Karpas-422 (cell line): Measurements from ENCODE around the gene RFX8. TPM values are rescaled to one million over a fixed set of nuclear protein-coding genes. Genes with fewer than 3 reads are reported as not detected.

ENCODE experiments used
- DNase-seq: peaks from one replicate; pipeline ENCODE4 v3.0.0-alpha.2; 2015
- H2AFZ ChIP-seq: fragments of 200-600 bp; sonication (generic); 2 replicates; pipeline ENCODE4 v1.6.1; 2014; ENCODE audit warnings: antibody characterized with exemption, low read length, mixed read lengths
- H3K27ac ChIP-seq: fragments of 200-600 bp; sonication (generic); 2 replicates; pipeline ENCODE4 v1.5.1; 2014; ENCODE audit warnings: mild to moderate bottlenecking, low read length, moderate library complexity
- H3K27me3 ChIP-seq: fragments of 200-600 bp; sonication (generic); 2 replicates; pipeline ENCODE4 v1.6.1; 2014; ENCODE audit warnings: low read length, mixed read lengths
- H3K36me3 ChIP-seq: fragments of 200-600 bp; sonication (generic); 2 replicates; pipeline ENCODE4 v1.6.1; 2014; ENCODE audit warnings: low read length, mixed read lengths; ENCODE audit not compliant: insufficient read depth
- H3K4me1 ChIP-seq: fragments of 200-600 bp; sonication (generic); 2 replicates; pipeline ENCODE4 v1.6.1; 2014; ENCODE audit warnings: mild to moderate bottlenecking, low read length, mixed read lengths
- H3K4me2 ChIP-seq: fragments of 200-600 bp; sonication (generic); 2 replicates; pipeline ENCODE4 v1.6.1; 2014; ENCODE audit warnings: low read length, low read depth, mild to moderate bottlenecking; ENCODE audit not compliant: poor library complexity, severe bottlenecking
- H3K4me3 ChIP-seq: fragments of 200-600 bp; sonication (generic); 2 replicates; pipeline ENCODE4 v1.5.1; 2014; ENCODE audit warnings: mild to moderate bottlenecking, antibody characterized with exemption, low read length, mixed read lengths
- H3K79me2 ChIP-seq: fragments of 200-600 bp; sonication (generic); 2 replicates; pipeline ENCODE4 v1.6.1; 2014; ENCODE audit warnings: mild to moderate bottlenecking, low read length, mixed read lengths
- H3K9ac ChIP-seq: fragments of 200-600 bp; sonication (generic); 2 replicates; pipeline ENCODE4 v1.6.0; 2014; ENCODE audit warnings: low read length
- H3K9me2 ChIP-seq: fragments of 200-600 bp; sonication (generic), shearing (Covaris generic); replicated peaks from 2 replicates; pipeline ENCODE4 v1.6.0; 2014; ENCODE audit warnings: mild to moderate bottlenecking, low read length, moderate library complexity; ENCODE audit not compliant: insufficient read depth
- H3K9me3 ChIP-seq: fragments of 300-700, 200-600 bp; sonication (generic); 2 replicates; pipeline ENCODE4 v1.6.1; 2014; ENCODE audit warnings: low read length, mixed read lengths
- H4K20me1 ChIP-seq: fragments of 200-600 bp; sonication (generic); 2 replicates; pipeline ENCODE4 v1.6.1; 2014; ENCODE audit warnings: mild to moderate bottlenecking, antibody characterized with exemption, low read length, low read depth; ENCODE audit not compliant: insufficient read depth
- total RNA-seq: library from RNA; depleted of rRNA; stranded (reverse); fragments of >200 nt; shearing (Covaris generic); gene quantifications from 2 replicates; pipeline ENCODE4 v1.2.3, GENCODE V29; 2014; ENCODE audit warnings: low replicate concordance

The RFX8 gene
- total RNA-seq, 1 experiment from 2014 or later: not detected

DNA sequence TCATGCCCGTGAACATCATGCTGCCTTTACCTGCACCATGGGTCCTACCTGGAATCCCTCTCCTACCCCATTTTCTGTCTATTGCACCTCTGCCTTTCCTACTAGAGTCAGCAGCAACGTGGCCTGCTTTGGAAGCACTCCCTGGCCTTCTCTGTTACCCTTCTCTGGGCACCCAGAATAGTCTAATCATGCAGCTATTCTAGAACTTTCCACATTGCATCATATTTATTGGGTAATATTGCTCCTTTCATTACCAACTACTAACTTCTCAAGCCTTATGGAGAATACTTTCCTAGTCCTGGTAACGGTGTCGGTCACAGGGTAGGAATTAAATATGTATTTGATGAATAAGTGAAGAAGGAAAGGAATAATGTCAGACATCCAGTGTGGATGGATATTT is 54.3 kb downstream of the RFX8 start:
- no peaks in the 10 kb centered on the region for H3K79me2 ChIP-seq
- no peaks in the 10 kb centered on the region for H3K9me3 ChIP-seq
- no peak overlapping the region for H3K4me2 ChIP-seq
- H3K4me3 ChIP-seq: no peak overlapping the region
- no peak overlapping the region for H3K9ac ChIP-seq
- DNase-seq: no peak
- no peak overlapping the region for H3K27ac ChIP-seq
- no peaks in the 10 kb centered on the region for H3K36me3 ChIP-seq
- H4K20me1 ChIP-seq: no peaks in the 10 kb centered on the region
- H3K4me1 ChIP-seq: no peaks in the 10 kb centered on the region
- no peaks in the 10 kb centered on the region for H3K9me2 ChIP-seq
- no peak overlapping the region for H2AFZ ChIP-seq
- no peaks in the 10 kb centered on the region for H3K27me3 ChIP-seq

DNA sequence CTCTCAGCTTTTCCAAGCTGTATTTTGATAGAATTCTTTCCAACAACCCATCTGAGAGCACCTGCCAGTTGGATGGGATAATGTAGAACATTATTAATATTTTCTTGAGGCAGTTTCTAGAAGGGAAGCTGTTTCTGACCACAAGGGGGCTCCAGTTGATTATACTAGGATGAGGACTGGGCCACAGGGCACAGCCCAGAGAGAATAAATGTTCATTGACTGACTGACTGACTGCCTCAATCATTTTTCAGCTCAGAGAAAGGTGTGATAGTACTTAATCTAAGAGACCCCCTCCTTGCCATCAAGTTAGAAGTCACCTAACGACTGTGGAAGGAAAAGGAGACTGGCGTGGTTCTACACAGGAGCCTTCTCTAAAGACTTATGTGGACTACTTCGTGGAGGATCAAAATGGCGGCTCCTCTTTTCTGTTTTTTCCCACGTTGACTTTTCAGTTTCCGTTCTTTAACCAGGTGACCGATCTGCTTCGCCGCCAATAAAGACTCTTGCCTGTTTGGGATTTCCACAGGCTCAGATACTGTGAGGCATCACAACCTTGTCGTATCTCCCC is 55.7 kb downstream of the RFX8 start:
- Histone ChIP-seq H2AFZ (no peak overlapping the region), H4K20me1 (no peaks in the 10 kb centered on the region), H3K4me3 (no peak overlapping the region), H3K9me3 (no peaks in the 10 kb centered on the region), H3K36me3 (no peaks in the 10 kb centered on the region), H3K4me1 (no peaks in the 10 kb centered on the region), H3K27me3 (no peaks in the 10 kb centered on the region), H3K9ac (no peak overlapping the region), H3K27ac (no peak overlapping the region), H3K79me2 (no peaks in the 10 kb centered on the region), H3K4me2 (no peak overlapping the region), H3K9me2 (no peaks in the 10 kb centered on the region)
- DNase-seq: peak; percentile 83

DNA sequence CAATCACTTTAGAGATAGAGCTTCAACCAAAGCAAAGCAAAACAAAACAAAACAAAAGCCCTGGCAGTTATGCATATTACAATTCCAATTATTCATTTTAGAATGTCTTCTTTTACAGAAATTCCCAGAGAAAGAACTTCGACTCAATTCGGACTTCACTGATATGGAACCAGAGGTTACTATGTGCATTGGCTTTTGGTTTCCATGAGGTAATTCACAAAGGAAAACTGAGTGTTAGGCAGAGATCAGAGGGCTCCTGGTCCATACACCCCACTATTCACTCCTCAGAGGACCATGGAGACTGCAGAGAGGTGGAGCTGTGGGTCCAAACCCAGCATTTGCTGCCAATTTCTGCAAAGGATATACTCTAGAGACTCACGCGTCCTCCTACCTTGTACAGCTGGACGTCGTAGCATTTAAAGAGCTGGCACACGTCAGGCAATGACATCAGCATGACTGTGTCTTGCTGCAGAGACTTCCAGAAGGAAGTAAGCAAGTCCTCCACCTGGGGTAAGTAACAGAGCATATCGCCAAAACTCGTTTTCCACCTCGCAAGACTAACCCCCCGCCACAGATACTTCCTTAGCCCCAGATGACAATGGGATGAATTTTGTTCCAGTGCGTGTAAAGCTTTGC is 56.3 kb downstream of the RFX8 start:
- H3K27ac ChIP-seq: no peak overlapping the region
- no peak overlapping the region for H3K4me3 ChIP-seq
- no peak for DNase-seq
- no peak overlapping the region for H2AFZ ChIP-seq
- H3K79me2 ChIP-seq: no peaks in the 10 kb centered on the region
- H3K36me3 ChIP-seq: no peaks in the 10 kb centered on the region
- no peak overlapping the region for H3K4me2 ChIP-seq
- H3K4me1 ChIP-seq: no peaks in the 10 kb centered on the region
- H3K9ac ChIP-seq: no peak overlapping the region
- no peaks in the 10 kb centered on the region for H3K9me3 ChIP-seq
- H3K9me2 ChIP-seq: no peaks in the 10 kb centered on the region
- no peaks in the 10 kb centered on the region for H3K27me3 ChIP-seq
- no peaks in the 10 kb centered on the region for H4K20me1 ChIP-seq

DNA sequence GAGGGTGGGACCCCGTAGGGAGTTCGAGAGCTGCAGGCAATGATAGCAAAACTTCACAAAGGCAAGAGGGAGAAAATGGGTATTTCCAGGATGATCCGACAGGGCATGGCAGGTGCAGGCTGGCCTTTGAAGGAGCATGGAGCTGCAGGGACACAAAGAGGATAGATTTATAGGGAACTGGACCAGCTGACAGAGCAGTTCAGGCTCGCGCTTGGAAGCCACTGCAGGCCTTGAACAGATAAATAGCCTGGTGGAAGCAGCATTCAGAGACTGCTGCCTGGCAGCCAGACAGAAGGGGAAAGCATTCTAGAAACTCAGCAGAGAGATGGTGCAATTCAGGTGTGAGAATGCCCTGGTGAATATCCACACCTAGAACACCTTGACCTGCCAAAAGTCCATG is 58.3 kb downstream of the RFX8 start:
- Histone ChIP-seq H3K27me3 (no peaks in the 10 kb centered on the region), H3K9me3 (no peaks in the 10 kb centered on the region), H2AFZ (no peak overlapping the region), H3K4me1 (no peaks in the 10 kb centered on the region), H3K36me3 (no peaks in the 10 kb centered on the region), H3K4me3 (no peak overlapping the region), H3K79me2 (no peaks in the 10 kb centered on the region), H3K9ac (no peak overlapping the region), H4K20me1 (no peaks in the 10 kb centered on the region), H3K4me2 (no peak overlapping the region), H3K27ac (no peak overlapping the region), H3K9me2 (no peaks in the 10 kb centered on the region)
- DNase-seq: no peak

DNA sequence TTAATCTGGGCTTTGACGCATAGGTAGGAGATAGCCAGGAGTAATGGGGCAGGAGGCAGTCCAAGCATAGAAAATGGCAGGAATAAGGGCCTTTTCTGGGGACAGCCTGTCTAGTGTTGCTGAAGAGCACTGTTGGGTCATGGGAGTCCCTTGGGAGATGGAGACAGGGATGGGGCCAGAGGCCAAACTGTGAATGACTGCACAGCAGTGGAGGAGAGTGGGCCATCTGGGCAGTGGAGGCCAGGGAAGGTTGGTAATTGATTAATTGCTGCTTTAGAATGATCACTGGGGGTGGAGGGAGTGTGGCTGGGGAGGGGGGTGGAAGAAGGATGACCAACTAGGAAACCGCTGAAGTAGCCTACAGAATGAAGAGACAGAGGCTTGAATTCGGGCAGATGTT is 59.0 kb downstream of the RFX8 start:
- H3K9me3 ChIP-seq: no peaks in the 10 kb centered on the region
- DNase-seq: no peak
- H3K79me2 ChIP-seq: no peaks in the 10 kb centered on the region
- H2AFZ ChIP-seq: no peak overlapping the region
- H3K36me3 ChIP-seq: no peaks in the 10 kb centered on the region
- no peak overlapping the region for H3K4me2 ChIP-seq
- H3K4me1 ChIP-seq: no peaks in the 10 kb centered on the region
- H3K4me3 ChIP-seq: no peak overlapping the region
- H3K9me2 ChIP-seq: no peaks in the 10 kb centered on the region
- H4K20me1 ChIP-seq: no peaks in the 10 kb centered on the region
- H3K27ac ChIP-seq: no peak overlapping the region
- no peak overlapping the region for H3K9ac ChIP-seq
- no peaks in the 10 kb centered on the region for H3K27me3 ChIP-seq

- Histone ChIP-seq H3K4me1 (no peaks in the 10 kb centered on the region), H3K4me3 (no peak overlapping the region), H3K79me2 (no peaks in the 10 kb centered on the region), H3K9ac (no peak overlapping the region), H3K9me3 (no peaks in the 10 kb centered on the region), H3K27ac (no peak overlapping the region), H4K20me1 (no peaks in the 10 kb centered on the region), H3K9me2 (no peaks in the 10 kb centered on the region), H3K27me3 (no peaks in the 10 kb centered on the region), H3K4me2 (no peak overlapping the region), H3K36me3 (no peaks in the 10 kb centered on the region), H2AFZ (no peak overlapping the region)
- DNase-seq: no peak
These were observed 59.7 kb downstream of the RFX8 start for GRCh38 chr2:101415220-101415619.

- Histone ChIP-seq H3K9me3 (no peaks in the 10 kb centered on the region), H3K4me2 (no peak overlapping the region), H3K36me3 (no peaks in the 10 kb centered on the region)
These were observed 62.7 kb downstream of the RFX8 start for GRCh38 chr2:101412092-101412694.

DNA sequence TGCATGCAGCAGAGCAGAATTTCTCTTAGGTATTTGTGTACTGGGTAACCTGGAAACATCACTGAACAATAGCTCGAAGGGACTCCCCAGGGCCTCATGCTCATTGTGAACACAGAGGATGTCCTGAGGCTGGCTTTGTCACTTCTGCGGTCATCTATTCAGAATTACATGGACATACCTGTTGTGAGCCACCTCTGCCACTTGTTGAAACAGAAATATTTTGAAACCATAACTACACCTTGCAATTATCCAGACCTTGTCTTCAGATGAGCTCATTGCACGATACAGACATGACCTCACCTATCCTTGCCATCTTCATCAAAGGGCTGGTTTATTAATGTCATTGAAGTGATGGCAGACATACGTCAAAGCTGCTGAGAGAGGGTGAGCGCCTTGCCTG is 64.2 kb downstream of the RFX8 start:
- H3K9me3 ChIP-seq: no peaks in the 10 kb centered on the region
- no peak overlapping the region for H2AFZ ChIP-seq
- no peak for DNase-seq
- no peaks in the 10 kb centered on the region for H4K20me1 ChIP-seq
- H3K36me3 ChIP-seq: no peaks in the 10 kb centered on the region
- H3K9me2 ChIP-seq: no peaks in the 10 kb centered on the region
- H3K4me2 ChIP-seq: no peak overlapping the region
- no peaks in the 10 kb centered on the region for H3K79me2 ChIP-seq
- H3K27ac ChIP-seq: no peak overlapping the region
- H3K27me3 ChIP-seq: no peaks in the 10 kb centered on the region
- no peak overlapping the region for H3K4me3 ChIP-seq
- no peaks in the 10 kb centered on the region for H3K4me1 ChIP-seq
- H3K9ac ChIP-seq: no peak overlapping the region

More at GRCh38 chr2:101412092-101412694, 62.7 kb downstream of the RFX8 start:
- H3K4me3 ChIP-seq: no peak overlapping the region
- no peak overlapping the region for H3K9ac ChIP-seq
- no peaks in the 10 kb centered on the region for H3K9me2 ChIP-seq
- no peak overlapping the region for H3K27ac ChIP-seq
- DNase-seq: no peak
- H3K4me1 ChIP-seq: no peaks in the 10 kb centered on the region
- H3K27me3 ChIP-seq: no peaks in the 10 kb centered on the region
- H2AFZ ChIP-seq: no peak overlapping the region
- no peaks in the 10 kb centered on the region for H3K79me2 ChIP-seq
- H4K20me1 ChIP-seq: no peaks in the 10 kb centered on the region
